ENCODE data around the gene AP1S3. TPM values are rescaled to one million over a fixed set of nuclear protein-coding genes. Genes with fewer than 3 reads are reported as not detected.

Gene AP1S3
- total RNA-seq, 4 donors from 2014 or later = 0.80 to 6.4 (median 1.7) TPM

- TF ChIP-seq, protein P1, sequence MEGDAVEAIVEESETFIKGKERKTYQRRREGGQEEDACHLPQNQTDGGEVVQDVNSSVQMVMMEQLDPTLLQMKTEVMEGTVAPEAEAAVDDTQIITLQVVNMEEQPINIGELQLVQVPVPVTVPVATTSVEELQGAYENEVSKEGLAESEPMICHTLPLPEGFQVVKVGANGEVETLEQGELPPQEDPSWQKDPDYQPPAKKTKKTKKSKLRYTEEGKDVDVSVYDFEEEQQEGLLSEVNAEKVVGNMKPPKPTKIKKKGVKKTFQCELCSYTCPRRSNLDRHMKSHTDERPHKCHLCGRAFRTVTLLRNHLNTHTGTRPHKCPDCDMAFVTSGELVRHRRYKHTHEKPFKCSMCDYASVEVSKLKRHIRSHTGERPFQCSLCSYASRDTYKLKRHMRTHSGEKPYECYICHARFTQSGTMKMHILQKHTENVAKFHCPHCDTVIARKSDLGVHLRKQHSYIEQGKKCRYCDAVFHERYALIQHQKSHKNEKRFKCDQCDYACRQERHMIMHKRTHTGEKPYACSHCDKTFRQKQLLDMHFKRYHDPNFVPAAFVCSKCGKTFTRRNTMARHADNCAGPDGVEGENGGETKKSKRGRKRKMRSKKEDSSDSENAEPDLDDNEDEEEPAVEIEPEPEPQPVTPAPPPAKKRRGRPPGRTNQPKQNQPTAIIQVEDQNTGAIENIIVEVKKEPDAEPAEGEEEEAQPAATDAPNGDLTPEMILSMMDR (IDR thresholded peaks at IDR 0.05) = no peak
- TF ChIP-seq POLR2A (IDR thresholded peaks at IDR 0.05) = no peak
- intact Hi-C loops (cut with DNase I; ENCODE audit: low total_unique reads) = no loop called here
- DNase-seq (ENCODE audit: low spot score in 2 of 2) = no peak
- WGBS, 2 donors = 93 to 95% methylated on average over 5 of the region's 5 CpGs
- no peak overlapping the region for H3K4me3 ChIP-seq (ENCODE audit: low read depth, poor library complexity, severe bottlenecking)
Observed at GRCh38 chr2:223829128-223829527, 8.3 kb downstream of the AP1S3 start.

GRCh38 chr2:223828314-223828713, 9.1 kb downstream of the AP1S3 start:
- intact Hi-C loops (cut with DNase I; ENCODE audit: low total_unique reads) = no loop called here

GRCh38 chr2:223826995-223827394, 10.4 kb downstream of the AP1S3 start:
- intact Hi-C loops (cut with DNase I; ENCODE audit: low total_unique reads) = no loop called here
- WGBS, 2 donors = 62 to 63% methylated on average over 4 of the region's 4 CpGs
- no peak for DNase-seq (ENCODE audit: low spot score in 2 of 2)
- H3K4me3 ChIP-seq (ENCODE audit: low read depth, poor library complexity, severe bottlenecking) = no peak overlapping the region
- TF ChIP-seq, protein P1 (IDR thresholded peaks at IDR 0.05) = no peak
- TF ChIP-seq POLR2A (IDR thresholded peaks at IDR 0.05) = no peak

More at GRCh38 chr2:223828314-223828713, 9.1 kb downstream of the AP1S3 start:
- no peak for DNase-seq (ENCODE audit: low spot score in 2 of 2)
- H3K4me3 ChIP-seq (ENCODE audit: low read depth, poor library complexity, severe bottlenecking) = no peak overlapping the region
- TF ChIP-seq, protein P1 (IDR thresholded peaks at IDR 0.05) = no peak
- TF ChIP-seq POLR2A (IDR thresholded peaks at IDR 0.05) = no peak
- WGBS, 2 donors = 91 to 94% methylated on average over 6 of the region's 6 CpGs

GRCh38 chr2:223824301-223824700, 13.1 kb downstream of the AP1S3 start:
- H3K4me3 ChIP-seq (ENCODE audit: low read depth, poor library complexity, severe bottlenecking) = no peak overlapping the region
- DNase-seq (ENCODE audit: low spot score in 2 of 2) = no peak
- no peak for TF ChIP-seq POLR2A (IDR thresholded peaks at IDR 0.05)
- TF ChIP-seq, protein P1 (IDR thresholded peaks at IDR 0.05) = no peak
- 92 to 97% methylated on average over 8 of the region's 8 CpGs for WGBS, 2 donors
- intact Hi-C loops (cut with DNase I; ENCODE audit: low total_unique reads) = no loop called here

GRCh38 chr2:223822818-223823217, 14.6 kb downstream of the AP1S3 start:
- intact Hi-C loops (cut with DNase I; ENCODE audit: low total_unique reads) = no loop called here
- TF ChIP-seq, protein P1 (IDR thresholded peaks at IDR 0.05) = no peak
- no peak for TF ChIP-seq POLR2A (IDR thresholded peaks at IDR 0.05)
- DNase-seq (ENCODE audit: low spot score in 2 of 2) = no peak
- H3K4me3 ChIP-seq (ENCODE audit: low read depth, poor library complexity, severe bottlenecking) = no peak overlapping the region

DNA sequence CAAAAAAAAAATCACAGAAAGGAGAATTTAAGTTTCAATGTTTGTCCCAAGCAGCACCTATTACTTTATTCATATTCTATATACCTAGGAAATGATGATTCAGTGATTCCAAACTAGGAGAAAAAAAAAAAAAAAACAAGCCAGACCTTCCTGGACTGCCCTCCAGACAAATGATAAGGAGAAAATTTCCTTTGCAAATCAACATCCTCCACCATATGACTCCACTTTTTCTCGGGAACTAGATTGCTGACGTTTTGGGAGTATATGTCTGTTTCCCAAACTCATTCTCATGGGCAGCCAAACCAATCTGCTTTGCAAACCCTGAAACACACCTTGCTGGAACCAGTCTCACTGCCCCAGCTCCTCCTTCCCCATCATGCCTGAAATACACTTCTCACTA, 16.8 kb downstream of the AP1S3 start:
- intact Hi-C loops (cut with DNase I; ENCODE audit: low total_unique reads) = no loop called here
- no peak for TF ChIP-seq POLR2A (IDR thresholded peaks at IDR 0.05)
- TF ChIP-seq, protein P1 (IDR thresholded peaks at IDR 0.05) = no peak
- no peak overlapping the region for H3K4me3 ChIP-seq (ENCODE audit: low read depth, poor library complexity, severe bottlenecking)
- WGBS, 2 donors = 55 to 73% methylated on average over 2 of the region's 2 CpGs
- no peak for DNase-seq (ENCODE audit: low spot score in 2 of 2)

Data from lower leg skin (tissue), 4 donors.